Ectodermal cell (in vitro differentiated cells): ENCODE measurements around the gene ZNF532.
A peak's percentile ranks its signal among the peaks of the same experiment; 100 is the strongest.
"Not testable (repeated sequence)": the region's sequence is repeated elsewhere in the genome, so short reads cannot be mapped to it uniquely, and the experiment has no call there.

ENCODE experiments used
- H3K27ac ChIP-seq: 2 replicates; pipeline ENCODE4 v1.7.0; 2013; ENCODE audit warnings: mild to moderate bottlenecking, low read depth, low read length; ENCODE audit not compliant: insufficient read depth, poor library complexity, severe bottlenecking
- H3K27me3 ChIP-seq: 2 replicates; pipeline ENCODE4 v1.7.0; 2013; ENCODE audit warnings: mild to moderate bottlenecking, low read length; ENCODE audit not compliant: insufficient read depth, control insufficient read depth, poor library complexity, severe bottlenecking
- H3K36me3 ChIP-seq: one replicate; pipeline ENCODE4 v1.7.0; 2013; ENCODE audit warnings: low read length; ENCODE audit not compliant: control insufficient read depth, insufficient read depth
- H3K4me1 ChIP-seq: one replicate; pipeline ENCODE4 v1.7.0; 2013; ENCODE audit warnings: low read length; ENCODE audit not compliant: control insufficient read depth, insufficient read depth
- H3K4me3 ChIP-seq: 2 replicates; pipeline ENCODE4 v1.7.0; 2013; ENCODE audit warnings: low read depth, low read length, control low read depth; ENCODE audit not compliant: insufficient read depth
- H3K9me3 ChIP-seq: 2 replicates; pipeline ENCODE4 v1.7.0; 2013; ENCODE audit warnings: mild to moderate bottlenecking, low read length, moderate library complexity; ENCODE audit not compliant: control insufficient read depth
- WGBS, 2 experiments: methylation state at CpG; one replicate each; pipeline ENCODE4 v1.1.7; 2013; ENCODE audit warnings: missing lambda C conversion rate in 2 of 2; 5-methylcytosine and 5-hydroxymethylcytosine counted together

ZNF532 gene

GRCh38 chr18:58829886-58830285 lies 34.8 kb upstream of the ZNF532 start:
- 75 to 80% methylated on average over 3 of the region's 3 CpGs for WGBS, 2 experiments
- not testable (repeated sequence) for H3K27me3 ChIP-seq, H3K27ac ChIP-seq, H3K9me3 ChIP-seq, H3K4me3 ChIP-seq, H3K36me3 ChIP-seq, H3K4me1 ChIP-seq

DNA sequence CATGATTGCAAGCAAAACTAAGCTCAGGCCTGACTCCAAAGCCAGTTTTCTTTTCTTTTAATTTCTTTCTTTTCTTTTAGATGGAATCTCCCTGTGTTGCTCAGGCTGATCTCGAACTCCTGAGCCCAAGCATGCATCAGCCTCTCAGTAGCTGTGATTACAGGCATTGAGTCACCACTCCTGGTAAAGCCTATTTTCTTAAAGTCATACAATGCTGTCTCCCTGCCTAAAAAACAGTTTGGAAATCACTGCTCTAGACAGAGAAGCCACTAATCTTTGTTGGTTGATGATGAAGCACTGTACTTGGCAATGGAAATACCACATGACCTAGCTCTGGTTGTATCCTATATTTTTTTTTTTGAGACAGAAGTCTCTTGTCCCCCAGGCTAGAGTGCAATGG lies 33.1 kb upstream of the ZNF532 start:
- Histone ChIP-seq H3K36me3 (no peaks in the 10 kb centered on the region), H3K4me3 (no peak overlapping the region), H3K9me3 (no peaks in the 10 kb centered on the region), H3K27ac (no peak overlapping the region), H3K4me1 (no peaks in the 10 kb centered on the region), H3K27me3 (no peaks in the 10 kb centered on the region)
- whole genome bisulfite sequencing, 2 experiments = 92 to 97% methylated on average over 1 of the region's 1 CpG

DNA sequence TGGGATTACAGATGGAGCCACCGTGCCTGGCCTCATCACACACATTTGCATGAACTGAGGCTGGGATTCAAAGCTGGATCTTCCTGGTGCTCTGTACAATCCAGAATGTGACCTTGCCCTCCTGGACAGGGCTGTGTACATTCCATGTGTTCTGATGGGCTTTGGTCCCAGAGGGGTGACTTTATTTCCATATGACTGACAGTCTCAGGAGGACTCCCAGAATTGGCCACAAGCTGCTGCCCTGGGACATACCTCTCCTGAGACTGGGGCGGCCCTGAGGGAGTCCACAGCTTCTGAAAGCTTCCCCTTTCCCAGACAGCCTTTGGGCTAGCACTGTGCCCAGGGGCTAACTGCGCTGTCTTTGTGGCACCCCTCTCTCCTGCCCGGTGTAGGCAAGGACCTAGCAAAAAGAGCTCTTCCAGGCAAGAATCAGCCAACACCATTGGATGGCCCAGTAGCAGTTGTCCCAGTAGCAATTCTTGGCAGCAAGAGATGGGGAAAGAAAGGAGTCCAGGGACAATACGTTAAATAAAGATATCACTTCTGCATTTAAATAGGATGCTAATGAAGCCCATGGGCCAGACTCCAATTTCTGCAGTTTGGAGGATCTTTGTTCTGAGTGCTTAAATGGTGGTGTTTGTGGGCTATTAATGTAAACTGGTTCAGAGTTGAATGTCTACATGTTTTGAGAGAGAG lies 26.4 kb upstream of the ZNF532 start:
- Histone ChIP-seq H3K4me1 (peaks cover 6% of the 10 kb centered on the region), H3K27ac (no peak overlapping the region), H3K36me3 (no peaks in the 10 kb centered on the region), H3K27me3 (no peaks in the 10 kb centered on the region), H3K4me3 (no peak overlapping the region), H3K9me3 (no peaks in the 10 kb centered on the region)
- 86 to 93% methylated on average over 5 of the region's 5 CpGs for WGBS, 2 experiments

GRCh38 chr18:58838946-58839345 lies 25.7 kb upstream of the ZNF532 start:
- H3K4me1 ChIP-seq = peaks cover 10% of the 10 kb centered on the region
- H3K27me3 ChIP-seq = no peaks in the 10 kb centered on the region
- H3K36me3 ChIP-seq = no peaks in the 10 kb centered on the region
- no peak overlapping the region for H3K27ac ChIP-seq
- H3K9me3 ChIP-seq = no peaks in the 10 kb centered on the region
- no peak overlapping the region for H3K4me3 ChIP-seq
- WGBS, 2 experiments = 83 to 91% methylated on average over 6 of the region's 6 CpGs

GRCh38 chr18:58842978-58843687 lies 21.5 kb upstream of the ZNF532 start:
- 44 to 51% methylated on average over 11 of the region's 11 CpGs for WGBS, 2 experiments

DNA sequence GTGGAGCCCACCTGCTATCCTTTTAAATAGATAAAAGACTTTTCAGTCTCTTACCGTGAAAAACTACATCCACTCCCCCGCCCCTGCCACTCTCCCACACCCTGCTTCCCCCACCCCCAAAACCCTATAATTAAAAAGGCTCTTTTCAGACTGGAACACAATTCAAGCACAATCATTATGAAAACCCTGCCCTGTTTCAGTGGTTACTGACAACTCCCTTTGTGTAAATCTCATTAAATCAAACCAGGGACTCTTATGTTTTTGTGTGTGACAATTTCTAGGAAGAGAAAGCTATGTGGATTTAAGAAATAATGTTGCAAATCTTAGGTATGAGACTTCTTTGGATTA lies 21.0 kb upstream of the ZNF532 start:
- Histone ChIP-seq H3K36me3 (no peaks in the 10 kb centered on the region), H3K4me3 (no peak overlapping the region), H3K27me3 (no peaks in the 10 kb centered on the region), H3K9me3 (no peaks in the 10 kb centered on the region), H3K4me1 (peaks cover 30% of the 10 kb centered on the region), H3K27ac (peak overlapping the region; percentile 77)
- 5 to 14% methylated on average over 2 of the region's 2 CpGs for WGBS, 2 experiments

More at GRCh38 chr18:58842978-58843687, 21.5 kb upstream of the ZNF532 start:
- Histone ChIP-seq H3K9me3 (no peaks in the 10 kb centered on the region), H3K36me3 (no peaks in the 10 kb centered on the region), H3K4me3 (no peak overlapping the region), H3K27ac (peak overlapping the region; percentile 77), H3K4me1 (peaks cover 30% of the 10 kb centered on the region), H3K27me3 (no peaks in the 10 kb centered on the region)

- Histone ChIP-seq H3K27ac (no peak overlapping the region), H3K36me3 (no peaks in the 10 kb centered on the region), H3K9me3 (no peaks in the 10 kb centered on the region), H3K27me3 (no peaks in the 10 kb centered on the region), H3K4me1 (peaks cover 30% of the 10 kb centered on the region), H3K4me3 (no peak overlapping the region)
- 82 to 89% methylated on average over 4 of the region's 4 CpGs for WGBS, 2 experiments
Observed at GRCh38 chr18:58844871-58845270, 19.8 kb upstream of the ZNF532 start.

- H3K4me3 ChIP-seq = no peak overlapping the region
- 83 to 85% methylated on average over 17 of the region's 17 CpGs for WGBS, 2 experiments
- H3K4me1 ChIP-seq = peaks cover 37% of the 10 kb centered on the region
- H3K27ac ChIP-seq = no peak overlapping the region
- H3K9me3 ChIP-seq = no peaks in the 10 kb centered on the region
- no peaks in the 10 kb centered on the region for H3K36me3 ChIP-seq
- H3K27me3 ChIP-seq = no peaks in the 10 kb centered on the region
Observed at GRCh38 chr18:58845928-58846724, 18.6 kb upstream of the ZNF532 start.

- peak overlapping the region; percentile 66 for H3K27ac ChIP-seq
- peak overlapping the region; percentile 22 for H3K4me3 ChIP-seq
- no peaks in the 10 kb centered on the region for H3K9me3 ChIP-seq
- no peaks in the 10 kb centered on the region for H3K27me3 ChIP-seq
- peaks cover 46% of the 10 kb centered on the region for H3K4me1 ChIP-seq
- WGBS, 2 experiments = 1% methylated on average over 29 of the region's 29 CpGs
- H3K36me3 ChIP-seq = no peaks in the 10 kb centered on the region
Observed at GRCh38 chr18:58847383-58848071, 17.1 kb upstream of the ZNF532 start.

- no peak overlapping the region for H3K4me3 ChIP-seq
- H3K9me3 ChIP-seq = no peaks in the 10 kb centered on the region
- H3K4me1 ChIP-seq = peaks cover 38% of the 10 kb centered on the region
- no peak overlapping the region for H3K27ac ChIP-seq
- H3K27me3 ChIP-seq = no peaks in the 10 kb centered on the region
- H3K36me3 ChIP-seq = no peaks in the 10 kb centered on the region
- WGBS, 2 experiments = 75 to 80% methylated on average over 3 of the region's 3 CpGs
Observed at GRCh38 chr18:58848685-58849084, 16.0 kb upstream of the ZNF532 start.
